Measurements from ENCODE around the gene NBEA. TPM values are rescaled to one million over a fixed set of nuclear protein-coding genes. Genes with fewer than 3 reads are reported as not detected.

NBEA gene
- total and polyA plus RNA-seq, 12 donors = 3.1 to 19.7 (median 14.2) TPM

DNA sequence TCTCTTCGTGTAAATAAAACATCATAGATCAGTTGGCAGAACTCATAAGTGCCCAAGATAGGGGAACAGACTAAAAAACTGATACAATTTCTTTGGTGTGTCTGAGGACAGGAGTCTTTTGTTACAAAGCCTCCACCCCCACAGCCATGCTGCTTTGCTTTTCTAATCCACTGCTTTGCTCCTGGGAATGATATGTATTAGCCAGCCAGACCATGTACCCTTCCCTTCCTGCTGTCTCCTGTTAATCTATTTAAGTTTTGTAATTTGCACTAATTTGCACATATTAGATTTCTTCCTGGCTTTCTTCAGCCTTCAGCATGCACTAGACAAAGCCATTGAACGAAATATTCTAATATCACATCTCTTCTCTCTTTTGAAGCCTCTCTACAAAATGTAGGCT, 403.9 kb downstream of the NBEA start:
- peaks cover 11 to 19% of the 10 kb centered on the region in 2 donors for H3K4me1 ChIP-seq (replicated peaks in 1 of 2)
- WGBS, 4 donors = 83 to 93% (median 85%) methylated on average over 2 of the region's 2 CpGs
- no peak for DNase-seq
- H3K9me3 ChIP-seq (replicated peaks in 1 of 3) = peaks cover 0 to 6% (median 0%) of the 10 kb centered on the region in 3 donors
- H3K4me3 ChIP-seq = no peak overlapping the region
- no peak overlapping the region for H3K27ac ChIP-seq
- H3K27me3 ChIP-seq = no peaks in the 10 kb centered on the region
- intact Hi-C loops (cut with DNase I) = no loop called here
- H3K36me3 ChIP-seq (replicated peaks in 1 of 2) = no peaks in the 10 kb centered on the region
- TF ChIP-seq, protein P1, sequence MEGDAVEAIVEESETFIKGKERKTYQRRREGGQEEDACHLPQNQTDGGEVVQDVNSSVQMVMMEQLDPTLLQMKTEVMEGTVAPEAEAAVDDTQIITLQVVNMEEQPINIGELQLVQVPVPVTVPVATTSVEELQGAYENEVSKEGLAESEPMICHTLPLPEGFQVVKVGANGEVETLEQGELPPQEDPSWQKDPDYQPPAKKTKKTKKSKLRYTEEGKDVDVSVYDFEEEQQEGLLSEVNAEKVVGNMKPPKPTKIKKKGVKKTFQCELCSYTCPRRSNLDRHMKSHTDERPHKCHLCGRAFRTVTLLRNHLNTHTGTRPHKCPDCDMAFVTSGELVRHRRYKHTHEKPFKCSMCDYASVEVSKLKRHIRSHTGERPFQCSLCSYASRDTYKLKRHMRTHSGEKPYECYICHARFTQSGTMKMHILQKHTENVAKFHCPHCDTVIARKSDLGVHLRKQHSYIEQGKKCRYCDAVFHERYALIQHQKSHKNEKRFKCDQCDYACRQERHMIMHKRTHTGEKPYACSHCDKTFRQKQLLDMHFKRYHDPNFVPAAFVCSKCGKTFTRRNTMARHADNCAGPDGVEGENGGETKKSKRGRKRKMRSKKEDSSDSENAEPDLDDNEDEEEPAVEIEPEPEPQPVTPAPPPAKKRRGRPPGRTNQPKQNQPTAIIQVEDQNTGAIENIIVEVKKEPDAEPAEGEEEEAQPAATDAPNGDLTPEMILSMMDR (IDR thresholded peaks at IDR 0.05) = no peak
- TF ChIP-seq POLR2A (IDR thresholded peaks at IDR 0.05) = no peak

DNA sequence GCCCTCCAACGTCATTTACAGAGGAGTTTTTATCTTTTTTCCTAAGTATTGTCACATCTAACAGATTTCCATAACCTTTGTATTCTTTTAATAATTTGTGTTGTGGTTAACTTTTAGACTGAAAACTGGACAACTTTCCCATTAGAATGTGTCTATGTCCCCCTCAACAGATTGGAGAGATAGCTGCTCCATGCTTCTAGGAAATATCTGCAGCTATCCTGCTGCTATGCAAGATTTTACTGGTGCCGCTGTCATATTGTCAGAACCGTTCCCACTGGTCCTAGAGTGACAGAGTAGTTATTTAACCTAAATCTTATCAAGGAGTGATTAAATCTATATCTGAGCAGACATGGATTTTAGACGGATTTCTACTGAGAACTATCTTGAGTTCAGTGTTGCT, 404.4 kb downstream of the NBEA start:
- no peaks in the 10 kb centered on the region for H3K27me3 ChIP-seq
- peaks cover 0 to 6% (median 0%) of the 10 kb centered on the region in 3 donors for H3K9me3 ChIP-seq (replicated peaks in 1 of 3)
- intact Hi-C loops (cut with DNase I) = no loop called here
- H3K4me3 ChIP-seq = no peak overlapping the region
- no peak overlapping the region for H3K27ac ChIP-seq
- H3K4me1 ChIP-seq (replicated peaks in 1 of 2) = peaks cover 11 to 19% of the 10 kb centered on the region in 2 donors
- WGBS, 4 donors = 70 to 92% (median 88%) methylated on average over 4 of the region's 4 CpGs
- DNase-seq = no peak
- TF ChIP-seq, protein P1 (IDR thresholded peaks at IDR 0.05) = no peak
- no peak for TF ChIP-seq POLR2A (IDR thresholded peaks at IDR 0.05)
- no peaks in the 10 kb centered on the region for H3K36me3 ChIP-seq (replicated peaks in 1 of 2)

DNA sequence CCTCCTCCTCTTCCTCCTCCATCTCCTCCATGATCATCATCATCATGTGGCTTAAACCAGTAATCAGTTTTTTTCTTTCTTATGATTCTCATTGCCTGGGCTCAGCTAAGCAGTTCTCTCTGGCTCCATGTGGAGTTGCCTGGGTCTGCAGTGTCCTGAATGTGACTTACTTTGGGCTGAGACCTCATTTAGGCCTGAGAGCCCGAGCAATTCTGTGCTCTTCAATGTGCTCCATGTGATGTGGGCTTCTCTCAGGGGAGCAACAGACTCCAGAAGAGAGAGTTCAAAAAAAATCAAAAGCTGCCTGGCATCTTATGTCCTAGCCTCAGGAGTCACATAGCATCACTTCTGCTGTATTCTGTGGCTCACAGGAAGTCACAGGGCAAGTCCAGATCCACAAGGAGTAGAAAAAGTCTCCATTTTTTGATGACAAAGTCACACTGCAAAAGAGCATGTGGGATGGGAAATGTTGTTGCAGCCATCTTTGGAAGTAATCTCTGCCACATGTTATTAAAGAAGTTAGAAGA, 405.7 kb downstream of the NBEA start:
- Histone ChIP-seq H3K27me3 (no peaks in the 10 kb centered on the region), H3K36me3 (replicated peaks in 1 of 2) (no peaks in the 10 kb centered on the region), H3K4me3 (no peak overlapping the region), H3K4me1 (replicated peaks in 1 of 2) (peaks cover 11 to 19% of the 10 kb centered on the region in 2 donors), H3K9me3 (replicated peaks in 1 of 3) (peaks cover 0 to 6% (median 0%) of the 10 kb centered on the region in 3 donors), H3K27ac (no peak overlapping the region)
- intact Hi-C loops (cut with DNase I) = no loop called here
- TF ChIP-seq, protein P1 (IDR thresholded peaks at IDR 0.05) = no peak
- no peak for TF ChIP-seq POLR2A (IDR thresholded peaks at IDR 0.05)
- no peak for DNase-seq
- 86 to 100% (median 90%) methylated on average over 1 of the region's 1 CpG for WGBS, 4 donors

DNA sequence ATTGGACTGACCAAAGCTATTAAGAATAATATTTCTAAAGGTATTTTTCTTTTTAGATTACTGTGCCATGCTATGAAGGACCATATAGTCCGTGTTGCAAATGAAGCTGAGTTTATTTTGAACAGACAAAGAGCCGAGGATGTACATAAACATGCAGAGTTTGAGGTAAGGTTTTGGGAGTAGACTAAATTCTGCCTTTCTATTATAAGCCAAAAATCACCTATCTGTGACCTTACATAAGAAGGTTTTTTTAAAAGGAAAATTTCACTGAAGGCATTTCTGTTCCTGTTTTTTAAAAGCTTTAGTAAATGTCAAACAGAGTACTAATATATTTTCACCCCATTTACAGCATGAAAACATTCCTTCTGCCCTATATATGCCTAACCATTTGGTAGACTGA, 407.0 kb downstream of the NBEA start:
- peaks cover 11 to 19% of the 10 kb centered on the region in 2 donors for H3K4me1 ChIP-seq (replicated peaks in 1 of 2)
- peaks cover 0 to 6% (median 0%) of the 10 kb centered on the region in 3 donors for H3K9me3 ChIP-seq (replicated peaks in 1 of 3)
- no peak for TF ChIP-seq POLR2A (IDR thresholded peaks at IDR 0.05)
- TF ChIP-seq, protein P1 (IDR thresholded peaks at IDR 0.05) = no peak
- no peaks in the 10 kb centered on the region for H3K27me3 ChIP-seq
- no peak overlapping the region for H3K27ac ChIP-seq
- no peaks in the 10 kb centered on the region for H3K36me3 ChIP-seq (replicated peaks in 1 of 2)
- 78 to 91% (median 81%) methylated on average over 2 of the region's 2 CpGs for WGBS, 4 donors
- H3K4me3 ChIP-seq = no peak overlapping the region
- intact Hi-C loops (cut with DNase I) = no loop called here
- no peak for DNase-seq
